ENCODE results near the gene KAT2B. TPM values are rescaled to one million over a fixed set of nuclear protein-coding genes. Genes with fewer than 3 reads are reported as not detected.

KAT2B gene
- polyA plus RNA-seq, 1 of the 3 experiments (the other 2 are of a cell fraction), result 2.1 TPM

DNA sequence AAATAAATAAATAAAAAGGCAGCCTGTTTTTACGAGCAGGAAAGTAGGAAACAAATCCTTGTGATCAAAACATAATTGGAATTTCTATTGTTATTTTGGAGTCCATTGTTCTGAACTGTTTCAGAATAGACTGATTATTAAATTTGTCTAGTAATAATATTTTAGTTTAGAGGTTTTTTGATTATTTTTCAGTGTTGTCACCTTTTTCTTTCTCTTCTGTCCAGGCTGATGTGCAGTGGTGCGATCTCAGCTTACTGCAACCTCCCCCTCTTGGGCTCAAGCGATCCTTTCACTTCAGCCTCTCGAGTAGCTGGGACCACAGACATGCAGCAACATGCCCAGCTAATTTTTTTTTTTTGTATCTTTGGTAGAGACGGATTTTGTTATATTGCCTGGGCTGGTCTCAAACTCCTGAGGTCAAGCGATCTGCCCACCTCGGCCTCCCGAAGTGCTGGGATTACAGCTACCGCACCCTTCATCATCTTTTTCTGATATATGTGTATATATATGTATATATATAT is 38.0 kb downstream of the KAT2B start:
- Histone ChIP-seq H3K79me2 (ENCODE audit: insufficient read depth) (no peaks in the 10 kb centered on the region), H3K9me3 (no peaks in the 10 kb centered on the region), H3F3A (replicated peaks; ENCODE audit: insufficient read depth) (no peaks in the 10 kb centered on the region), H3K27me3 (ENCODE audit: insufficient read depth) (no peaks in the 10 kb centered on the region), H3K4me3 (ENCODE audit: low read depth in 2 of 2, low read length in 1 of 2) (no peak overlapping the region), H3K36me3 (replicated peaks in 1 of 2; ENCODE audit: control insufficient read depth in 1 of 2, insufficient read depth in 2 of 2, low read length in 1 of 2) (no peaks in the 10 kb centered on the region), H3K27ac (ENCODE audit: low read depth in 2 of 2, low read length in 1 of 2) (no peak overlapping the region), H4K20me1 (ENCODE audit: insufficient read depth) (no peaks in the 10 kb centered on the region), H2AFZ (ENCODE audit: low read depth) (no peak overlapping the region), H3K4me2 (no peak overlapping the region), H3K9ac (no peak overlapping the region), H3K9me2 (no peaks in the 10 kb centered on the region), H3K4me1 (ENCODE audit: control insufficient read depth in 1 of 2, insufficient read depth in 2 of 2, low read depth in 1 of 2, low read length in 1 of 2) (peaks cover 0 to 7% of the 10 kb centered on the region in 2 experiments; a peak in 2 of 4 replicates)
- DNase-seq, result no peak
- 89% methylated on average over 9 of the region's 9 CpGs for WGBS (ENCODE audit: low lambda C conversion rate)
- POLR2A ChIA-PET, result interaction anchor here (0.7 kb wide), 1 partner anchor 1723 kb away, joined by 4 read pairs; no protein-coding TSS in a partner anchor
- TF ChIP-seq, protein P1, sequence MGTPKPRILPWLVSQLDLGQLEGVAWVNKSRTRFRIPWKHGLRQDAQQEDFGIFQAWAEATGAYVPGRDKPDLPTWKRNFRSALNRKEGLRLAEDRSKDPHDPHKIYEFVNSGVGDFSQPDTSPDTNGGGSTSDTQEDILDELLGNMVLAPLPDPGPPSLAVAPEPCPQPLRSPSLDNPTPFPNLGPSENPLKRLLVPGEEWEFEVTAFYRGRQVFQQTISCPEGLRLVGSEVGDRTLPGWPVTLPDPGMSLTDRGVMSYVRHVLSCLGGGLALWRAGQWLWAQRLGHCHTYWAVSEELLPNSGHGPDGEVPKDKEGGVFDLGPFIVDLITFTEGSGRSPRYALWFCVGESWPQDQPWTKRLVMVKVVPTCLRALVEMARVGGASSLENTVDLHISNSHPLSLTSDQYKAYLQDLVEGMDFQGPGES (IDR thresholded peaks at IDR 0.05; ENCODE audit: low read depth, low read length), result no peak
- TF ChIP-seq RCOR1 (IDR thresholded peaks at IDR 0.05; ENCODE audit: low read length), result no peak
- no peak for TF ChIP-seq SIN3A (IDR thresholded peaks at IDR 0.05; ENCODE audit: borderline replicate concordance, low read depth, low read length)
- TF ChIP-seq, protein P2, sequence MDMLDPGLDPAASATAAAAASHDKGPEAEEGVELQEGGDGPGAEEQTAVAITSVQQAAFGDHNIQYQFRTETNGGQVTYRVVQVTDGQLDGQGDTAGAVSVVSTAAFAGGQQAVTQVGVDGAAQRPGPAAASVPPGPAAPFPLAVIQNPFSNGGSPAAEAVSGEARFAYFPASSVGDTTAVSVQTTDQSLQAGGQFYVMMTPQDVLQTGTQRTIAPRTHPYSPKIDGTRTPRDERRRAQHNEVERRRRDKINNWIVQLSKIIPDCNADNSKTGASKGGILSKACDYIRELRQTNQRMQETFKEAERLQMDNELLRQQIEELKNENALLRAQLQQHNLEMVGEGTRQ (IDR thresholded peaks at IDR 0.05; ENCODE audit: borderline replicate concordance, low read depth, low read length), result no peak
- no peak for TF ChIP-seq FOXM1 (IDR thresholded peaks at IDR 0.05; ENCODE audit: low read depth)
- no peak for TF ChIP-seq RXRA (IDR thresholded peaks at IDR 0.05; ENCODE audit: borderline replicate concordance, low read depth)
- no peak for TF ChIP-seq RFX5 (IDR thresholded peaks at IDR 0.05; ENCODE audit: low read length)
- no peak for TF ChIP-seq EZH2phosphoT487 (IDR thresholded peaks at IDR 0.05; ENCODE audit: borderline replicate concordance, low read depth)
- TF ChIP-seq, protein P3, sequence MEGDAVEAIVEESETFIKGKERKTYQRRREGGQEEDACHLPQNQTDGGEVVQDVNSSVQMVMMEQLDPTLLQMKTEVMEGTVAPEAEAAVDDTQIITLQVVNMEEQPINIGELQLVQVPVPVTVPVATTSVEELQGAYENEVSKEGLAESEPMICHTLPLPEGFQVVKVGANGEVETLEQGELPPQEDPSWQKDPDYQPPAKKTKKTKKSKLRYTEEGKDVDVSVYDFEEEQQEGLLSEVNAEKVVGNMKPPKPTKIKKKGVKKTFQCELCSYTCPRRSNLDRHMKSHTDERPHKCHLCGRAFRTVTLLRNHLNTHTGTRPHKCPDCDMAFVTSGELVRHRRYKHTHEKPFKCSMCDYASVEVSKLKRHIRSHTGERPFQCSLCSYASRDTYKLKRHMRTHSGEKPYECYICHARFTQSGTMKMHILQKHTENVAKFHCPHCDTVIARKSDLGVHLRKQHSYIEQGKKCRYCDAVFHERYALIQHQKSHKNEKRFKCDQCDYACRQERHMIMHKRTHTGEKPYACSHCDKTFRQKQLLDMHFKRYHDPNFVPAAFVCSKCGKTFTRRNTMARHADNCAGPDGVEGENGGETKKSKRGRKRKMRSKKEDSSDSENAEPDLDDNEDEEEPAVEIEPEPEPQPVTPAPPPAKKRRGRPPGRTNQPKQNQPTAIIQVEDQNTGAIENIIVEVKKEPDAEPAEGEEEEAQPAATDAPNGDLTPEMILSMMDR (IDR thresholded peaks at IDR 0.05), result no peak
- TF ChIP-seq FOSL2 (IDR thresholded peaks at IDR 0.05; ENCODE audit: borderline replicate concordance, low read depth), result no peak
- no peak for TF ChIP-seq MXI1 (IDR thresholded peaks at IDR 0.05; ENCODE audit: low read depth, low read length)
- TF ChIP-seq TAF1 (IDR thresholded peaks at IDR 0.05; ENCODE audit: borderline replicate concordance, low read depth, low read length), result no peak
- no peak for TF ChIP-seq NFIC (IDR thresholded peaks at IDR 0.05; ENCODE audit: borderline replicate concordance)
- TF ChIP-seq, protein P4, sequence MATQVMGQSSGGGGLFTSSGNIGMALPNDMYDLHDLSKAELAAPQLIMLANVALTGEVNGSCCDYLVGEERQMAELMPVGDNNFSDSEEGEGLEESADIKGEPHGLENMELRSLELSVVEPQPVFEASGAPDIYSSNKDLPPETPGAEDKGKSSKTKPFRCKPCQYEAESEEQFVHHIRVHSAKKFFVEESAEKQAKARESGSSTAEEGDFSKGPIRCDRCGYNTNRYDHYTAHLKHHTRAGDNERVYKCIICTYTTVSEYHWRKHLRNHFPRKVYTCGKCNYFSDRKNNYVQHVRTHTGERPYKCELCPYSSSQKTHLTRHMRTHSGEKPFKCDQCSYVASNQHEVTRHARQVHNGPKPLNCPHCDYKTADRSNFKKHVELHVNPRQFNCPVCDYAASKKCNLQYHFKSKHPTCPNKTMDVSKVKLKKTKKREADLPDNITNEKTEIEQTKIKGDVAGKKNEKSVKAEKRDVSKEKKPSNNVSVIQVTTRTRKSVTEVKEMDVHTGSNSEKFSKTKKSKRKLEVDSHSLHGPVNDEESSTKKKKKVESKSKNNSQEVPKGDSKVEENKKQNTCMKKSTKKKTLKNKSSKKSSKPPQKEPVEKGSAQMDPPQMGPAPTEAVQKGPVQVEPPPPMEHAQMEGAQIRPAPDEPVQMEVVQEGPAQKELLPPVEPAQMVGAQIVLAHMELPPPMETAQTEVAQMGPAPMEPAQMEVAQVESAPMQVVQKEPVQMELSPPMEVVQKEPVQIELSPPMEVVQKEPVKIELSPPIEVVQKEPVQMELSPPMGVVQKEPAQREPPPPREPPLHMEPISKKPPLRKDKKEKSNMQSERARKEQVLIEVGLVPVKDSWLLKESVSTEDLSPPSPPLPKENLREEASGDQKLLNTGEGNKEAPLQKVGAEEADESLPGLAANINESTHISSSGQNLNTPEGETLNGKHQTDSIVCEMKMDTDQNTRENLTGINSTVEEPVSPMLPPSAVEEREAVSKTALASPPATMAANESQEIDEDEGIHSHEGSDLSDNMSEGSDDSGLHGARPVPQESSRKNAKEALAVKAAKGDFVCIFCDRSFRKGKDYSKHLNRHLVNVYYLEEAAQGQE (IDR thresholded peaks at IDR 0.05; ENCODE audit: low read depth, low read length), result no peak
- TF ChIP-seq, protein P5, sequence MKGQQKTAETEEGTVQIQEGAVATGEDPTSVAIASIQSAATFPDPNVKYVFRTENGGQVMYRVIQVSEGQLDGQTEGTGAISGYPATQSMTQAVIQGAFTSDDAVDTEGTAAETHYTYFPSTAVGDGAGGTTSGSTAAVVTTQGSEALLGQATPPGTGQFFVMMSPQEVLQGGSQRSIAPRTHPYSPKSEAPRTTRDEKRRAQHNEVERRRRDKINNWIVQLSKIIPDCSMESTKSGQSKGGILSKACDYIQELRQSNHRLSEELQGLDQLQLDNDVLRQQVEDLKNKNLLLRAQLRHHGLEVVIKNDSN (IDR thresholded peaks at IDR 0.05; ENCODE audit: borderline replicate concordance, low read depth), result no peak
- no peak for TF ChIP-seq NRF1 (IDR thresholded peaks at IDR 0.05; ENCODE audit: low read depth, low read length)
- no peak for TF ChIP-seq SMC3 (IDR thresholded peaks at IDR 0.05; ENCODE audit: low read depth, low read length)
- no peak for TF ChIP-seq MEF2A (IDR thresholded peaks at IDR 0.05; ENCODE audit: borderline replicate concordance, low read depth)
- no peak for TF ChIP-seq TCF12 (IDR thresholded peaks at IDR 0.05)
- no peak for TF ChIP-seq JUND (IDR thresholded peaks at IDR 0.05)
- CTCF ChIA-PET, result no interaction called here

All from SK-N-SH (cell line).